Stimulated activated naive CD4-positive, alpha-beta T cell (primary cell): ENCODE measurements around the gene THTPA.

Experiments
- DNase-seq, 6 experiments: peaks; one replicate each; lab custom pipeline; 2025; lab: John Stamatoyannopoulos, UW

Gene THTPA

GRCh38 chr14:23555882-23556699 is at the start of gene THTPA:
Gene THTPA (plus strand): TSS chr14:23556271. CDS start chr14:23556758, 487 bp downstream.
- peak; percentile 82 to 93 (median 89) for DNase-seq

DNA sequence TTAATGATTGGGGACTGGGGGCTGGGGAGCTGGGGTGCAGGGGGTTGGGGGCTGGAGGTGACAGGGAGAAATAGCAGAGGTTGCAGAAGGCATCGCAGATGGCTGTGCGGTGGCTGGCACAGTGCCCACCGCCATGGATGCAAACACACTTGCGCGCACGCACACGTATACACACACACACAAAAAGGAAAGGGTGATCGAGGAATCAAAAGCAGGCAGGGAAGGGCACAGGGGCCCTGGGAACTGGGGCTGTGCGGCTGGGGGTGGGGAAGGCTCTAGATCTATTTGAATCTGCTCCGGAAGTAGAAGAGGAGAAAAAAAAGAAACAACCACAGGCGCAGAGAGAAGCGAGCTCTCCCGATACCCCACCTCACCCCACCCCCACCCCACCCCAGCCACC is 43.9 kb upstream of the THTPA start:
- DNase-seq, result peak in 3 of 6 experiments; percentile 25 to 31 (median 26)

DNA sequence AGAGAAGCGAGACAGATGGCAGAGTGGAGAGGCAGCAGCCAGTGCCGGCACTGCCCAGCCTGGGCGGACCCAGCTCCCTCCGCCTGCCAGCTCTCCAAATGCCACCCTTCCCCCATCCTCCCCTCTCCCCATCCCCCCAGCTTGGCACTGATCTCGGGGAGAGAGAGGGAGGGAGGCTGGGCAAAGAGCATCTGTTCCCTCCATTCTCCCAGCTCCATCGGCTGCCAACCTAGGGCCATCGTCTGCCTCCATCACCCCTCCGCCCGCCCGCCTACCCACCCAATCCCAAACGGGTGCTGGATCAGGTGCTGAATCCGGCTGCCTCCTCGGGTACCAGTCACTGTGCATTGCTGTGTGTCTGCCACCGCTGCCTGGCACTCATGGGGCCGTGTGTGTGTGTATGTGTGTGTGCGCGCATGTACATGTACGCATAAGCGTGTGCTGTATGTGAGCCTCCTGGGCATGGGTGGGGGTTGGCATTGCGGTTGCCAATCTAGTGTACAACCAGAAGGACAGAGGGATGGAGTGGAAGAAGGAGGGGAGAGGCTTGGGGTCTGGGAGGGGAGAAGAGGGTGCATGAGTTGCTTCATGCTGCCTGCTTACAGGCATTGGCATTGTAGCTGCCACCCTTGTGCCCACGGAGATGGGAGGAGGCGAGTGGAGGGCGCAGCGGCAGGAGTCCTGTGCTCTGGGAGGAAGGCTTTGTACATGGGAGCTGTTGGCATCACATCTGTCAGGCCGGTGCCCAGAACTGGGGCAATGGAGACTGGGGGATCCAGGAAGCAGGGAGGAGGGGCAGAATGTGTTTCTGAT is 42.9 kb upstream of the THTPA start:
- no peak for DNase-seq

- no peak for DNase-seq
These were observed 42.0 kb upstream of the THTPA start for GRCh38 chr14:23513818-23514643.

- DNase-seq, result no peak
These were observed 41.5 kb upstream of the THTPA start for GRCh38 chr14:23514644-23514957.

- DNase-seq, result no peak
These were observed 38.3 kb upstream of the THTPA start for GRCh38 chr14:23517650-23518326.

DNA sequence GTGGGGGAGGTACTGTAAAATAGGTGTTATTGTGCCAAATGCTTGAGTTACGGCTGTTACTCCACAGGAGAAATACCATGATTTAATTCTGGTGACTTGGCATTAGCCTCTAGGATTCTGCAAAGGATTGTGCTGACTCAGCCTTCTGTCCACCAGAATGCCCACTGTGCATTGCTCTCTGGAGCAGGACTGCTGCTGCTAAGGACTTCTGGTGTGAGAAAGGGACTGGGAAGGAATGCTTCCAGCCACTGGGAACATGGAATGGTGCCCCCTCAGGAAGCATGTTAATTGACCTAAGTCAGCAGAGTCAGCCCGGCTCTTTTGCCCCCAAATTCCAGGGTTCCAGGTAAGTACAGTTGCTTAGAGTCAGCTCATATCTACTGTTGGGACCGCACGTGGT is 37.4 kb upstream of the THTPA start:
- no peak for DNase-seq

DNA sequence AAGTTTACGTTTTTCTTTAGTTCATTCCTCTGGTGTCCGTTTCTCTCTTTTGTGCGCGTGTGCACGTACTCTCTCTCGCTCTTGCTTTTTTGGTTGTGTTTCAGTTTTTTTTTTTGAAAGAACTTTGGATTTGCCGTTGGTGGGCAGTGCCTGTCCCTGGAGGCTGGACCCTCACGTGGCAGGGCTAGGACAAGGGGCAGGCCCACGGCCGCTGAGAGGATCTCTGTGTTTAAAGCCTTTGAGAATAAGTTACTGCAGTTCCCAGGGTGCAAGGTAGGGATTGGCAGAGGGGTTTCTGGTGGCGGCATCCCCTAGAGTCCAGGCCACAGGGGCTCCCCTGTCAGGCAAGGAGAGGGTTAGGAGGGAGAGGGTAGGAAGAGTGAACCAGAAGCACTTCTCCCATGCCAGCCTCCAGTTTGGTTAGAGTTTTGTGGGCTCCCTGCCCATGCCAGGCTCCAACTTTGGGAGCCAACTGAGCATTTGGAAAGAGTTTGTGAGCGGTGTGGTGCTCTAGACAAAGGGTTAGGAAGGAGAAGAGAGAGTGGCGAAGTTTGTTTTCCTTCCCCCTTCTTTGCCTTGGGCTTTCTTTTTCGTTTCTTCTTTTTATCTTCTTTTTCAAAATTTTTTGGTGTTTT is 35.1 kb upstream of the THTPA start:
- DNase-seq, result no peak

GRCh38 chr14:23521785-23522640 is 34.1 kb upstream of the THTPA start:
- DNase-seq, result no peak

- no peak for DNase-seq
These were observed 33.4 kb upstream of the THTPA start for GRCh38 chr14:23522643-23523198.

DNA sequence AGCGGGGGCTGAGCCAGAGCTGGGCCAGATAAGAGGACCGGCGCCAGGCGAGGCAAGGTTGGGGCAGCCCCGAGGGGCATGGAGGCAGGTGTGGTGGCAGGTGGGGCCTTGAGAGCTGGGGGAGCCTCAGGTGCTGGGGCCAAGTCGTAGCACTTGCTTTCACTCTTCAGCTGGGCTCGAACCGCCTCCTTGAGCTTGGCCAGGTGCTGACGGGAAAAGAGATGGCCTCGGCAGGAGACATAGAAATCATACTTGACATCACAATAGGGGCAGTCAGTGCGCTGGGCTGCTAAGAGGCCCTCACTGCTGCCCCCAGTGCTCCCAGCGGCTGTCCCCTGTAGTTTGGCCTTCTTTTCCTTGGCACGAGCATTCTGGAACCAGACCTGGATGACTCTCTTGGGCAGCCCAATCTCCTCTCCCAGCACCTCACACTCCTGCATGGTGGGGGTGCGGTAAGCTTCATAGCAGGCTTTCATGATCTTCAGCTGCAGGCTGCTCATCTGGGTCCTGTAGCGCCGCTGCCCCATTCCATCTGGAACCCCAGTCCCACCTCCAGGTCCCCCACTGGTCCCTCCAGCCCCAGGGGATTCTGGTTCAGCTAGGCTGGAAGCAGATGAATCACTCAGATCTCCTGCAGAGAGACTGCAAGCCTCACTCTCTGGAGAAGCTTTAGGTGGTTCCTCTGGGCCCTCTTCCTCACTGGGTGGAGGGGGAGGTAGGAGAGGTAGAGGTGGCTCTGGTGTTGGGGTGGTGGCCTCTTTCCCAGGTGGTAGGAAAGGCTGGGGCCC is 32.6 kb upstream of the THTPA start:
- DNase-seq, result no peak

DNA sequence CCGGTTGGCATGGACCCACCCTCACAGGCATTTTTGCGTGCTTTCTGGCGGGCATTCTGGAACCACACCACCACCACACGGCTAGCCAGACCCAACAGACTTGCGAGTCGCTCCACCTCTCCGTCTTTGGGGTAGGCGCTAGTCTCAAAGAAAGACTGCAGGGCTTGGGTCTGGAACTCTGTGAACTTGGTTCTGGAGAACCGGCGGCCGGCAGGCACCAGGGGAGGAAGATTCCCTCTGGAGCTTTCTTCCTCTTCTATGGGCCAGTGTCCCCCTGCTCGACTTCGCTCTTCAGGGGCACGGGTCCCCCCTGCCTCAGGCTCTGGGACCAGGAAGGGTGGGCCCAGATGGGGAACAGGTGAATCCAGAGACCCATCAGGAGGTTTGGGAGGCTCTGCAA is 31.1 kb upstream of the THTPA start:
- no peak for DNase-seq

DNA sequence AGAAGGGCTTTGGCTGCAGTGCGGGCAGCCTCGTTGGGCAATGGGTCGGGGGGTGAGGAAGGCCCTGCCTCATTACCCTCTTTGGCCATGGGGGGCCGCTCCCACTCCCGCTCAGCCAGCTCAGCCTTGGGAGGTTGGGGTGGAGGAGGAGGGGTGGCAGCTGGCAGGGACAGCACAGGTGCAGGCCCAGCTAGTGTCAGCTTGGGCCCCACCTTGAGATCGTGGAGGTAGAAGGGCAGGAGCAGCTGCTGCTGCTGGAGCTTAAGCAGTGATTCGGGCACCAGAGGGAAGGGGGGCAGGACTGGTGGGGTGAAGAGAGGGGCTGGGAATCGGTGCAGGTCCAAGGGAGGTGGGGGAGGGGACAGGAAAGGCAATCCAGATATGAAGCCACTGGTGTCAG is 30.5 kb upstream of the THTPA start:
- no peak for DNase-seq

GRCh38 chr14:23528555-23528954 is 27.5 kb upstream of the THTPA start:
- DNase-seq, result no peak

- no peak for DNase-seq
These were observed 27.1 kb upstream of the THTPA start for GRCh38 chr14:23529016-23529415.

DNA sequence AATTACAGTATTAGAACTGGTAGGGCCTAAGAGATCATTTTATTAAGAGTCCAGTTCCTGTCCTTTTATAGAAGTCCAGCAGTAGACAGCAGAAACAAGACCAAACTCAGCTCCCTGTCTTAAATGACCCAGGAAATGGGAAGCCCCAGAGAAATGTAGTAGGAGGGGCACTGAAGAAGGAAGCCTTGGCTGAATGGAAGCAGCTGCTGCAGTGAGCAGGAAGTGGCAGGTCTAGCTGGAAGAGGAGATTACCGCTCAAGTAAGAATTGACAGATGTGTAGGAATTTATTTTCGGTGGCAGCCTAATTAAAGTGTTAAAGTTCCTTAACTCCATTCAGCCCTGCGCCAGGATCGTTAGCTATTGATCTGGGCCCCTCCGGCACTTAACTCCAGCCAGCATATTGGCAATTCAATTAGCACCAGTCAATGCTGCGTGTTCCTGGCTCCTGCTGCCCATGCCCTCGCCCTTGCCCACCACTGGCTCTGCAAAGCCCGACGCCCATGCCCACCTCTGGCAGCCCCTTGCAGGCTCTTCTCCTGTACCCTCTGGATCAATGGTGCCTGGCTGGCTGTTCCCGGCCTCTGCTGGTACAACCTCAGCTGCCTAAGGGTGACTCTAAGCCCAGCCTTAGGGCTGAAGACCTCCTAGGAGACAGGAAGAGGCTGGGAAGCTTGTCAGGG is 25.6 kb upstream of the THTPA start:
- DNase-seq, result no peak

DNA sequence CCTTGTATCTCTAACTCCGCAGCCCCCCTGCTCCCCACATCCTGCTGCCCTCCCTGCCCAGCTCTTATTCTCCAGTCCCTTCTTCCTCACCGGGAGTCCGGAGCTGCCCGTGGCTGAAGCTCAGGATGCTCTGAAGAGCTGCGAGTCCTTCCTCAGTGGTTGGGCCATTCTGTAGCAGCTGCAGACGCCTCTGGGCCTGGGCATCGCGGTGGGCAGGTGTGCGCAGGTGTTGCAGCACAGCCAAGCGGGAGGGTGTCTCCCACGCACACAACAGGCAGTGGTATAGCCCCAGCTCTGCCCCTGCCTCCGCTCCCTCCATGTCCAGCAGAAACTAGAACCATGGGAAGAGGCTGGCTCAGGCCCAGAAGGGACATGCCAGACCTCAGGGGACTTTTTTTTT is 24.7 kb upstream of the THTPA start:
- no peak for DNase-seq

GRCh38 chr14:23532658-23533057 is 23.4 kb upstream of the THTPA start:
- DNase-seq, result no peak
